OCI-LY7 (cell line): ENCODE results near the gene ATP8B4.

ENCODE experiments used
- EZH2phosphoT487 ChIP-seq: fragments of 200-600 bp; sonication (generic); IDR thresholded peaks from 2 replicates; pipeline ENCODE4 v1.6.1; 2018; ENCODE audit warnings: low read depth, borderline replicate concordance, mild to moderate bottlenecking, mixed run types, antibody characterized with exemption, low read length, moderate library complexity, mixed read lengths
- TF ChIP-seq, protein P1 (sequence below): fragments of 200-600 bp; sonication (generic); conservative IDR thresholded peaks from 2 replicates; pipeline ENCODE4 v1.5.1; 2014; ENCODE audit warnings: mild to moderate bottlenecking, antibody characterized with exemption, low read length, moderate library complexity, mixed read lengths

DNA sequence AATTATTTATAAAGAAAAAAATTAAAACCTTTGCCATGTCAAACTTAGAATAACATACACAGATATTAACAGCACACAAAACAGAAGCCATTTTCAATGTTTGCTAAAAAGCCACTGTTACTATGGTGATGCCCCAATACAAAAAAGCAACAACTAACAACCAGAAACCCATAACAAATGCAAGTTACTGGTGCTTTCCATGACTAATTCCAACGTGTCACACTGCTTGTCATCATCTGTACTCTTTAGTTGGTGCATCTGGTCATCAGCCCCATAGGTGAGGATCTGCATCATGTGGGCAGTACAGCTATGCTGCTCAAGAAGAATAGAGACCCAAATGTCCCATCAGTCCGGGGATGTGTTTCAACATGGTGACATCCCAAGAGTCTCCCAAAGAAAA, 52.8 kb downstream of the ATP8B4 start:
- TF ChIP-seq, protein P1, sequence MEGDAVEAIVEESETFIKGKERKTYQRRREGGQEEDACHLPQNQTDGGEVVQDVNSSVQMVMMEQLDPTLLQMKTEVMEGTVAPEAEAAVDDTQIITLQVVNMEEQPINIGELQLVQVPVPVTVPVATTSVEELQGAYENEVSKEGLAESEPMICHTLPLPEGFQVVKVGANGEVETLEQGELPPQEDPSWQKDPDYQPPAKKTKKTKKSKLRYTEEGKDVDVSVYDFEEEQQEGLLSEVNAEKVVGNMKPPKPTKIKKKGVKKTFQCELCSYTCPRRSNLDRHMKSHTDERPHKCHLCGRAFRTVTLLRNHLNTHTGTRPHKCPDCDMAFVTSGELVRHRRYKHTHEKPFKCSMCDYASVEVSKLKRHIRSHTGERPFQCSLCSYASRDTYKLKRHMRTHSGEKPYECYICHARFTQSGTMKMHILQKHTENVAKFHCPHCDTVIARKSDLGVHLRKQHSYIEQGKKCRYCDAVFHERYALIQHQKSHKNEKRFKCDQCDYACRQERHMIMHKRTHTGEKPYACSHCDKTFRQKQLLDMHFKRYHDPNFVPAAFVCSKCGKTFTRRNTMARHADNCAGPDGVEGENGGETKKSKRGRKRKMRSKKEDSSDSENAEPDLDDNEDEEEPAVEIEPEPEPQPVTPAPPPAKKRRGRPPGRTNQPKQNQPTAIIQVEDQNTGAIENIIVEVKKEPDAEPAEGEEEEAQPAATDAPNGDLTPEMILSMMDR: no peak
- no peak for TF ChIP-seq EZH2phosphoT487
